HL-60/S4 treated with retinoic acid at 250 ng/mL for 4 days and 3 days (cell line): Measurements from ENCODE around the gene RAPGEF6.

ENCODE experiments used
- in situ Hi-C: fragments of 300-500 bp; cut with MboI; formaldehyde crosslinking; loops from 2 replicates; pipeline ENCODE4 v1.7.0; 2022; ENCODE audit warnings: low sequenced_read_pairs

RAPGEF6 gene

DNA sequence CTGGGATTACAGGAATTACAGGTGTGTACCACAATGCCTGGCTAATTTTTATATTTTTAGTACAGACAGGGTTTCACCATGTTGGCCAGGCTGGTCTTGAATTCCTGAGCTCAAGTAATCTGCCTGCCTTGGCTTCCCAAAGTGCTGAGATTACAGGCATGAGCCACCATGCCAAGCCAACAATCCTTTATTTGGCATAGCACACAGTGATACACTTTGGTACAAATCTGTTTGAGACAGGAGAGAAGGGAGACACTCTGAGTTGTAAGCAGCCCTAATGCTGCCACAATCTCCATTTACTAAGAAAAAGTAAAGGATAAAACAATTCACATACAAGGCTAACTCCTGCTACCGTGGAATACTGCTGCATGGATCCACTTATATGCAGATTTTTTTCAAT is 177.8 kb downstream of the RAPGEF6 start:
- in situ Hi-C loops, result no loop called here

DNA sequence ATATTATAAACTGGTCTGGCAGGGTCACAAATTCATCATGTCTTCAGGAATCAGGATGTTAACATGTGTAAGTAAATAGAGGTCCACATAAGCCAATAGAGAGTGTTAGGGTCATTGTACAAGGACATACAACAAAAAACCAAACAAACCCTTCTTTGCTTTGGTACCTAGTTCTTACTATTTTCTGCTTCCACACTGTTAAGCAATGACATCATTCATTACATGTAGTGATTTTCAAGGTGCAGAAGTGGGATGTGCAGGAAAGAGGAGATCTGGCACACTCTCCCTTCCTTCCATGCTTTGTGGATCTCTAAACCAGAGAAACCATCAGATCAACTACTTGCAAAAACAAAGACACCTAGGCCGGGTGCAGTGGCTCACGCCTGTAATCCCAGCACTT is 184.1 kb downstream of the RAPGEF6 start:
- in situ Hi-C loops, result no loop called here

DNA sequence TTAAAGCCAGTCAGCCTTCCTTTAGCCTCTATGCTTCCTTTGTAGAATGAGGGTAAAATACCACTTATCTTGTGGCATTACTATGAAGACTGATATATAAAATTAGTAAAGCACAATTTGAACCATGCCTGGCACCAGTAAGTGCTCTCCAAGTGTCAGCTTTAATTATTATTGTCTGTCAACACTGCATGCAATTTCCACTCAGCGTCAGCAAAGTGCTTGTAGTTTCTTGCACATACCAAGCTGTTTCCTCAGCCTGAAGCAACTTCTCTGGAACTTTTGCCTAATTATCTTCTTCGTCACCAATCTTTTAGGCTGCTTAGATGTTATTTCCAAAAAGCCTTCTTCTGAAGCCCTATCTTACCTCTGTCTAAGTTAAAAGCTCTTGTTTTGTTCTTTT is 193.8 kb downstream of the RAPGEF6 start:
- in situ Hi-C loops, result no loop called here

- in situ Hi-C loops, result no loop called here
These were observed 198.9 kb downstream of the RAPGEF6 start for GRCh38 chr5:131436081-131436480.

DNA sequence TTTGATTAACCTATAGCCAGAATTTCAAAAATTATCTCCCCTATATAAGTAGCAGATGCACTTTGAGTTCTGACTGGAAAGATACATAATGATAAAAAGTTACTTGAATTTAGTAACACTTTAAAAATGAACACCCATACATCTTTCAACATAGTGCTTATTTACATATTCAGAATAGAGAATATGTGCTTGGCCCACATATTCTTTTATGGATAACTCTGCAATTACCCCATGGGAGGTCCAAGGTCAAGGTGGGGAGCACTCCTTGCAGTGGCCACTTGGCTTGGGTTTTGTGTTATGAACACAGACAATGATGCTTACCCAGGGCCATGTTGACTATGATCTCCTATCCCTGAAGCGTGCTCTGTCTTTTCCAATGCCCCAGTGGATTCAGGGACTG is 201.9 kb downstream of the RAPGEF6 start:
- in situ Hi-C loops, result no loop called here

GRCh38 chr5:131431794-131432193 is 203.2 kb downstream of the RAPGEF6 start:
- in situ Hi-C loops, result no loop called here

GRCh38 chr5:131430794-131431193 is 204.2 kb downstream of the RAPGEF6 start:
- in situ Hi-C loops, result no loop called here

DNA sequence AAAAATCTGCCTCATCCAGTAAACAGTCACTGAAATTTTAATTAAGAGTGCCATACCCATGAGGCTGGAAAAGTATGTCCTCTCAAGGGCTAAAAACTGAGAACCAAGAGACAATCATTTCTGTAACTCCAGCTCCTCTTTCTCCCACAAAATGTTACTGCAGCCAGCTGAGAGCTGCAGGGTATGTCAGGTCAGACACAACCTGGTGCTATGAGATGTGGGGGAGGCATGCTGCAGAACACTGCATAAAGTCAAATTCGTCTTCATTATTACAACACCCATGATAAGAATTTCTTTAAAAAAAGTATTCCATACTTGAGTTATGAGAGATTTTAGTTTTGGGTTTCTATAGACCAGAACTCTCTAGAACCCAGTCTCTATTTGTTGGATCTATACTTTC is 209.0 kb downstream of the RAPGEF6 start:
- in situ Hi-C loops, result no loop called here

GRCh38 chr5:131423056-131423455 is 212.0 kb downstream of the RAPGEF6 start:
- in situ Hi-C loops, result no loop called here

GRCh38 chr5:131419877-131420276 is 215.2 kb downstream of the RAPGEF6 start:
- in situ Hi-C loops, result no loop called here

DNA sequence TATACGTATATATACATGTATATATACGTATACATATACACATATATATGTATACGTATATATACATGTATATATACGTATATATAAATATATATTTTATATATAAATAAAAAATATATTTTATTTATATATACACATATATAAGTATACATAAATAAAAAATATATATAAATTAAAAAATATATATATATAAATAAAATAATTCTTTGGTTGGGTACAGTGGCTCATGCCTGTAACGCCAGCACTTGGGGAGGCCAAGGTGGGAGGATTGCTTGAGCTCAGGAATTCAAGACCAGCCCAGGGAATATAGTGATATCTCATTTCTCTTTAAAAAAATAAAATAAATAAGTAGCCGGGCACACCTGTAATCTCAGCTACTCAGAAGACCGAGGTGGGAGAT is 216.2 kb downstream of the RAPGEF6 start:
- in situ Hi-C loops, result no loop called here

DNA sequence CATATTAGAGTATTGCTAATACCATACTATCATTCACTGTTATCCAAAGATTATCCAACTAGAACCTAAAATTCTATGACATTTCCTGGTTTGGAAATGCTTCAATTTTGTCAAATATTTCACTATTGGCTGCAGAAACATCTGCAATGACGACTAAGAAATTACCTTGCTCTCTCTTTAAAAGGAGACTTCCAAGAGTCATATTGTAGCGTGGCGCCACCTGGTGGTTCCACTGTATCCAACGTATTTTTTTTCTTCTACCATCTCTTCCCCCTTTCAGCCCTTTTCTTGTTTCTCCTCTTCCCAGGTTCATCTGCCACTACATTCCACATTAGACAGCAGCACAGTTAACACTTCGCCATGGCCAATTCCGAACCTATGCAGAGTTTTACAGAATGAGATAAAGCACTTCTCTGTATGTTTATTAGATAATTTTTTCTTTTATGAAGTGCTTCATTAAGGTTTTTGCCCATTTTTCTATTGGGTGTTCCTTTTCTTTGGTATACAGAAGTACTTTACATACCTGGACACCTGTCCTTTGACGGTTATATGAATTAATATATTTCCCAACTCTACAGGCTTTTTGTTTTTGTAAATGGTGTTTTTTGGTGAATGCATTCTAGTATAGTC is 217.7 kb downstream of the RAPGEF6 start:
- in situ Hi-C loops, result no loop called here

GRCh38 chr5:131416729-131417128 is 218.3 kb downstream of the RAPGEF6 start:
- in situ Hi-C loops, result no loop called here

- in situ Hi-C loops, result no loop called here
These were observed 221.1 kb downstream of the RAPGEF6 start for GRCh38 chr5:131413605-131414559.

DNA sequence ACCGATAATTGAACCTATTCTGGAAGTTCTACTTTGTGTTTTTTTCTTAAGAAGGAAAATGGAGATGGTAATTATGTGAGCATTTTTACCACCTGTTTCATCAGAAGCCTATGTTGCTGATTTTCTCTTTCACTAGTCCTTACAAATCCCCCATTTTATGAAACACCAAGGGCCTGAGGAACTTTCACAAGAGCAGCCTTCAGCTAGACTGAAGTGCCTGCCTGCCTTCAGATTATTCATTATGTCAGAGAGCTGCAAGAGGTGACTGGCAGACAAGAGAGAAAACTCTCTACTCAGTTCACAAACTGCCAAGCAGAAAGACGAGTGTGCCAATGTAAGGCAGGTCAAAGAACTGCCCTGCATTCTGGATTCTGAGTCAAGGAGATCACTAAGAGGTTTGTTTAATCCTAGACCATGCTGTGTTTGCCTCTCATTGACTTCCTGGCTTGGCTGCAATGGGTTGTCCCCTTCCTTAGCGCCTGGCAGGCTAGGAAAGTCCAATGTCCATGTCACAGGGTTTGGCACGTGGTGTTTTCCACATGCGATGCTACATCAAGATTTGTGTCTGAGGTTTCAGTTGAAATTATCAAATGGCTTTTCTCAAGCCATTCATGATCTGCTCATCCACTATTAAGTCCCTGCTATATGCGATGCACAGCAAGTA is 227.9 kb downstream of the RAPGEF6 start:
- in situ Hi-C loops, result no loop called here

GRCh38 chr5:131406076-131406475 is 229.0 kb downstream of the RAPGEF6 start:
- in situ Hi-C loops, result no loop called here

DNA sequence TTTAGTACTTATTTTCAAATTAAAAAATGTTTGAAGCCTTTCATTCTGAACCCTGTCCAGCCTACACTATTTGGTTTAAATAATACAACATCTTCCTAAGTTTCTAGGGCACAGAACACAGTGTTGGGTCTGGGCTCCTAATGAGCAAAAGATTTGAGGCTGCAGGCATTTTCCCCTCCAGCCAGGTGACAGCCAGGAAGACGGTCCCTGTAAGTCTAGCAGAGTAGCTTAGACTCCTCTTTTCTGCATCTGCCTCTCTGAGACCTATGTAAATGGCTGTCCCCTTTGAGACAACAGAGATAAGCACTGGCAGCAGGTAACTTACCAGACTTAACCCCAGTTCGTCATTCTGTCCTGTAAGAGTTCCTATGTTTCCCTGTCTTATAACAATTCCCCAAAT is 229.4 kb downstream of the RAPGEF6 start:
- in situ Hi-C loops, result no loop called here

DNA sequence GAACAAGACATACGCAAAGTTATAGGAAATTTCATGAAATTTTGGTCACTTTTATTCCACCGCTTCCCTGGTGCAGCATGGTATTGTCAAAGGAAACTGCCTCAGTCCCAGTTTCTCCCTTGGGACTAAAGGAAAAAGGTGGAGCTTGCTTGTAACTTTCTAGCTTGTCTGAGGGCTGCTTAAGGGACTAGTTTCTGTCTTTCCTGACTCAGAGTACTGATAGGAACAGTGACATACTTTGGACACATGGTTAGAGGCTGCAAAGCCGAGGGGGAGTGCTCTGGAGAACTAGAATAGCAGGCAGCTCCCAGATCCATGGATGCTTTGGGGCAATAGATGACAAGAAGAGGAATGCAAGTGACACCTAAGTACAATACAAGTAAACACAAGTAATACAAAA is 234.4 kb downstream of the RAPGEF6 start:
- in situ Hi-C loops, result no loop called here

DNA sequence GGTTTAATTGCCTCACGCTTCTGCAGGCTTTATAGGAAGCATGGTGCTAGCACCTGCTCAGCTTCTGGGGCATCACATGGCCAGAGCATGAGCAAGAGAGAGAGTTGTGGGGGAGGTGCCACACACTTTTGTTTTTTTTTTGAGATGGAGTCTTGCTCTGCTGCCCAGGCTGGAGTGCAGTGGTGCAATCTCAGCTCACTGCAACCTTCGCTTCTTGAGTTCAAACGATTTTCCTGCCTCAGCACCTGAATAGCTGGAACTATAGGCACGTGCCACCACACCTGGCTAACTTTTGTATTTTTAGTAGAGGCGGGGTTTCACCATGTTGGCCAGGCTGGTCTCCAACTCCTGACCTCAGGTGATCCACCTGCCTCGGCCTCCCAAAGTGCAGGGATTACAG is 236.0 kb downstream of the RAPGEF6 start:
- in situ Hi-C loops, result loop anchor here (25.0 kb wide), 1 partner anchor 237 kb away; the partner anchor contains the start of genes HINT1 and LYRM7

- in situ Hi-C loops, result loop anchor here (25.0 kb wide), 1 partner anchor 234 kb away; the partner anchor contains the start of genes HINT1 and LYRM7
These were observed 238.3 kb downstream of the RAPGEF6 start for GRCh38 chr5:131396630-131397273.

- in situ Hi-C loops, result loop anchor here (25.0 kb wide), 1 partner anchor 234 kb away; the partner anchor contains the start of genes HINT1 and LYRM7
These were observed 239.0 kb downstream of the RAPGEF6 start for GRCh38 chr5:131396015-131396414.
